ENCODE results near the gene CCDC92B.

Gene CCDC92B

GRCh38 chr17:2710071-2710802 is 39.2 kb downstream of the CCDC92B start:
- H3K9me3 ChIP-seq (ENCODE audit: control insufficient read depth, insufficient read depth, low read length), result no peaks in the 10 kb centered on the region
- H3K36me3 ChIP-seq (ENCODE audit: control insufficient read depth, low read length), result peaks cover 43% of the 10 kb centered on the region
- H3K9me2 ChIP-seq (replicated peaks; ENCODE audit: control insufficient read depth, low read length), result no peaks in the 10 kb centered on the region
- peak overlapping the region; percentile 95 for H3K4me3 ChIP-seq (ENCODE audit: low read length)
- H3K27ac ChIP-seq (ENCODE audit: low read depth, low read length), result peak overlapping the region; percentile 28
- H3F3A ChIP-seq (ENCODE audit: control insufficient read depth, insufficient read depth), result no peaks in the 10 kb centered on the region
- peaks cover 80% of the 10 kb centered on the region for H3K79me2 ChIP-seq (ENCODE audit: control insufficient read depth, low read length)
- peaks cover 27% of the 10 kb centered on the region for H4K20me1 ChIP-seq (ENCODE audit: control insufficient read depth, insufficient read depth, low read depth, low read length)
- H3K4me2 ChIP-seq (ENCODE audit: low read length), result peak overlapping the region; percentile 100
- peaks cover 34% of the 10 kb centered on the region for H3K4me1 ChIP-seq (ENCODE audit: control insufficient read depth, low read length)
- TF ChIP-seq EZH2phosphoT487 (IDR thresholded peaks at IDR 0.05; ENCODE audit: borderline replicate concordance, low read length) (no peak), CTCF (IDR thresholded peaks at IDR 0.05; ENCODE audit: low read depth, low read length, poor library complexity, severe bottlenecking) (no peak)
- H3K27me3 ChIP-seq (ENCODE audit: control insufficient read depth, low read length), result no peaks in the 10 kb centered on the region

GRCh38 chr17:2709183-2709661 is 40.2 kb downstream of the CCDC92B start:
- H3K9me2 ChIP-seq (replicated peaks; ENCODE audit: control insufficient read depth, low read length), result no peaks in the 10 kb centered on the region
- no peak for TF ChIP-seq EZH2phosphoT487 (IDR thresholded peaks at IDR 0.05; ENCODE audit: borderline replicate concordance, low read length)
- TF ChIP-seq CTCF (IDR thresholded peaks at IDR 0.05; ENCODE audit: low read depth, low read length, poor library complexity, severe bottlenecking), result no peak
- no peaks in the 10 kb centered on the region for H3K27me3 ChIP-seq (ENCODE audit: control insufficient read depth, low read length)
- H3K79me2 ChIP-seq (ENCODE audit: control insufficient read depth, low read length), result peaks cover 90% of the 10 kb centered on the region
- 0 out of 2 replicates have a peak overlapping the region, but pooled peaks have one; percentile 28 for H3K27ac ChIP-seq (ENCODE audit: low read depth, low read length)
- peaks cover 34% of the 10 kb centered on the region for H3K4me1 ChIP-seq (ENCODE audit: control insufficient read depth, low read length)
- peaks cover 51% of the 10 kb centered on the region for H3K36me3 ChIP-seq (ENCODE audit: control insufficient read depth, low read length)
- H3K9me3 ChIP-seq (ENCODE audit: control insufficient read depth, insufficient read depth, low read length), result no peaks in the 10 kb centered on the region
- H3F3A ChIP-seq (ENCODE audit: control insufficient read depth, insufficient read depth), result no peaks in the 10 kb centered on the region
- H4K20me1 ChIP-seq (ENCODE audit: control insufficient read depth, insufficient read depth, low read depth, low read length), result peaks cover 29% of the 10 kb centered on the region
- peak overlapping the region; percentile 100 for H3K4me2 ChIP-seq (ENCODE audit: low read length)
- H3K4me3 ChIP-seq (ENCODE audit: low read length), result peak overlapping the region; percentile 95

GRCh38 chr17:2708585-2709182 is 40.8 kb downstream of the CCDC92B start:
- Histone ChIP-seq H3K36me3 (ENCODE audit: control insufficient read depth, low read length) (peaks cover 56% of the 10 kb centered on the region), H3K4me3 (ENCODE audit: low read length) (peak overlapping the region; percentile 95), H3K27ac (ENCODE audit: low read depth, low read length) (no peak overlapping the region), H3K9me3 (ENCODE audit: control insufficient read depth, insufficient read depth, low read length) (no peaks in the 10 kb centered on the region), H3K27me3 (ENCODE audit: control insufficient read depth, low read length) (no peaks in the 10 kb centered on the region), H3K4me2 (ENCODE audit: low read length) (peak overlapping the region; percentile 100), H3K79me2 (ENCODE audit: control insufficient read depth, low read length) (peaks cover 94% of the 10 kb centered on the region), H3F3A (ENCODE audit: control insufficient read depth, insufficient read depth) (no peaks in the 10 kb centered on the region), H4K20me1 (ENCODE audit: control insufficient read depth, insufficient read depth, low read depth, low read length) (peaks cover 29% of the 10 kb centered on the region), H3K9me2 (replicated peaks; ENCODE audit: control insufficient read depth, low read length) (no peaks in the 10 kb centered on the region), H3K4me1 (ENCODE audit: control insufficient read depth, low read length) (peaks cover 33% of the 10 kb centered on the region)
- TF ChIP-seq EZH2phosphoT487 (IDR thresholded peaks at IDR 0.05; ENCODE audit: borderline replicate concordance, low read length) (no peak), CTCF (IDR thresholded peaks at IDR 0.05; ENCODE audit: low read depth, low read length, poor library complexity, severe bottlenecking) (no peak)

Data from DOHH2 (cell line).